Left renal pelvis (tissue), 4 donors: ENCODE measurements around the gene SIMC1. TPM values are rescaled to one million over a fixed set of nuclear protein-coding genes. Genes with fewer than 3 reads are reported as not detected.

Experiments
- DNase-seq, 4 donors: peaks; one replicate each; pipeline ENCODE4 v3.0.0-alpha.2; 2013; ENCODE audit warnings: low read depth in 4 of 4, low spot score in 3 of 4
- polyA plus RNA-seq, 4 donors: library from polyadenylated mRNA; unstranded; fragments of 120-200 nt; gene quantifications; one replicate each; pipeline ENCODE4 v1.2.1, GENCODE V29; 2013; ENCODE audit not compliant: insufficient read length in 4 of 4

SIMC1 gene
- polyA plus RNA-seq, 4 donors: 20.2 to 21.8 (median 20.7) TPM

GRCh38 chr5:176384991-176385390, 146.8 kb downstream of the SIMC1 start:
- DNase-seq: no peak

GRCh38 chr5:176386491-176386890, 148.3 kb downstream of the SIMC1 start:
- no peak for DNase-seq

GRCh38 chr5:176387384-176387925, 149.2 kb downstream of the SIMC1 start:
- no peak for DNase-seq

GRCh38 chr5:176388003-176388443, 149.8 kb downstream of the SIMC1 start:
- DNase-seq: no peak

- DNase-seq: peak; percentile 97 to 98 (median 98)
Observed at GRCh38 chr5:176388444-176389134, 150.4 kb downstream of the SIMC1 start, which contains the start of the genes HIGD2A and NOP16. Gene HIGD2A (plus strand): TSS chr5:176388751. CDS start chr5:176388820, 69 bp downstream. Gene NOP16 (minus strand): TSS chr5:176388598. CDS start chr5:176388539, 59 bp downstream.

- no peak for DNase-seq
Observed at GRCh38 chr5:176389135-176390123, 151.2 kb downstream of the SIMC1 start.

- DNase-seq: no peak
Observed at GRCh38 chr5:176391479-176391878, 153.3 kb downstream of the SIMC1 start.

GRCh38 chr5:176391999-176392398, 153.8 kb downstream of the SIMC1 start:
- DNase-seq: no peak

- DNase-seq: no peak
Observed at GRCh38 chr5:176392526-176392925, 154.3 kb downstream of the SIMC1 start.

GRCh38 chr5:176394096-176394495, 155.9 kb downstream of the SIMC1 start:
- DNase-seq: no peak

- DNase-seq: no peak
Observed at GRCh38 chr5:176394881-176395675, 156.9 kb downstream of the SIMC1 start.

Other genes with a start within 250 kb of the SIMC1 start
- 100 to 1,000 TPM in 3 of 4 donors, 10 to 100 TPM in 1; 78.6 to 162 (median 142) TPM for gene KIAA1191, start 123.3 kb downstream of the SIMC1 start, polyA plus RNA-seq
- gene ARL10, start 127.1 kb downstream of the SIMC1 start, polyA plus RNA-seq: 10 to 100 TPM; 11.2 to 18.3 (median 14.2) TPM
- 10 to 100 TPM; 17.1 to 34.7 (median 24.0) TPM for gene NOP16, start 150.2 kb downstream of the SIMC1 start, polyA plus RNA-seq
- 100 to 1,000 TPM in 2 of 4 donors, 10 to 100 TPM in 2; 70.6 to 126 (median 102) TPM for gene HIGD2A, start 150.3 kb downstream of the SIMC1 start, polyA plus RNA-seq
- 10 to 100 TPM; 46.2 to 58.0 (median 52.1) TPM for gene CLTB, start 178.1 kb downstream of the SIMC1 start, polyA plus RNA-seq
- 10 to 100 TPM; 46.3 to 52.9 (median 49.5) TPM for gene FAF2, start 210.0 kb downstream of the SIMC1 start, polyA plus RNA-seq